Heart left ventricle (tissue), 16 donors: ENCODE results near the gene ZC3H18. TPM values are rescaled to one million over a fixed set of nuclear protein-coding genes. Genes with fewer than 3 reads are reported as not detected.

Experiments used
- ATAC-seq, 4 donors: fragments of 200-7000 bp; cut with Tn5 transposase; one replicate each; pipeline ENCODE4 v1.9.1; 2020 to 2022; ENCODE audit warnings: moderate library complexity in 4 of 4, mild to moderate bottlenecking in 3 of 4, moderate number of reproducible peaks in 1 of 4
- DNase-seq, 5 donors: peaks; one replicate each; pipeline ENCODE4 v3.0.0-alpha.2; 2020
- H3K27ac ChIP-seq, 12 donors: fragments of 200-600 bp; sonication (generic) in 4 of 12; one replicate each; pipeline versions ENCODE4 v1.5.0 to v1.8.0; 2016 to 2022; ENCODE audit warnings: mild to moderate bottlenecking in 2 of 12
- H3K27me3 ChIP-seq, 9 donors: fragments of 200-600 bp; sonication (generic) in 2 of 9; one replicate each; pipeline versions ENCODE4 v1.5.1 to v1.8.0; 2016 to 2022; ENCODE audit warnings: mild to moderate bottlenecking in 3 of 9
- H3K36me3 ChIP-seq, 9 donors: fragments of 200-600 bp; sonication (generic) in 2 of 9; one replicate each; pipeline versions ENCODE4 v1.5.0 to v1.8.0; 2018 to 2022; ENCODE audit warnings: mild to moderate bottlenecking in 2 of 9
- H3K4me1 ChIP-seq, 12 donors: fragments of 200-600 bp; sonication (generic) in 4 of 12; one replicate each; pipeline versions ENCODE4 v1.5.0 to v1.8.0; 2016 to 2022; ENCODE audit warnings: mild to moderate bottlenecking in 3 of 12
- H3K4me3 ChIP-seq, 12 donors: fragments of 200-600 bp; sonication (generic) in 4 of 12; one replicate each; pipeline versions ENCODE4 v1.5.0 to v1.8.0; 2017 to 2022; ENCODE audit warnings: mild to moderate bottlenecking in 9 of 12, moderate library complexity in 4 of 12
- H3K9me3 ChIP-seq, 12 donors: fragments of 200-600 bp; sonication (generic) in 4 of 12; one replicate each; pipeline versions ENCODE4 v1.5.0 to v1.8.0; 2016 to 2022; ENCODE audit warnings: mild to moderate bottlenecking in 1 of 12
- POLR2A ChIP-seq, 2 donors: fragments of 450-650 bp; IDR thresholded peaks; one replicate each; pipeline ENCODE4 v1.6.1; 2017; ENCODE audit warnings: antibody characterized with exemption in 2 of 2, mild to moderate bottlenecking in 2 of 2, moderate library complexity in 2 of 2
- WGBS, 4 donors: extraction: QIAGEN DNeasy Blood & Tissue Kit in 2 of 4; methylation state at CpG; one replicate each; pipeline versions ENCODE4 v1.1.5 to v1.1.7; 2013 to 2018; 5-methylcytosine and 5-hydroxymethylcytosine counted together
- intact Hi-C, 10 donors: fragments of 100-400 bp; cut with DNase I; formaldehyde crosslinking; loops; one replicate each; pipeline versions ENCODE4 v1.11.1 to v1.14.2; 2022
- polyA plus RNA-seq, 2 donors: library from polyadenylated mRNA; stranded (reverse); fragments of 200-250 nt; gene quantifications; one replicate each; pipeline ENCODE4 v1.2.3, GENCODE V29; 2013
- total RNA-seq, 9 donors: library from RNA; depleted of rRNA in 2 of 9; stranded (reverse); fragments of >200 nt in 2 of 9; fragmentation: NEBNext Ultra II Directional in 3 of 9; extraction: Animal tissue kit (Norgen Biotek cat#: 25700) in 3 of 9; gene quantifications; one replicate each; pipeline versions ENCODE4 v1.1.0 to v1.2.4, GENCODE V29; 2016 to 2023
- TF ChIP-seq, protein P1 (sequence below), 12 donors: fragments of 200-600 bp; sonication (generic) in 4 of 12; IDR thresholded peaks; one replicate each; pipeline versions ENCODE4 v1.5.0 to v1.8.0; 2018 to 2022; ENCODE audit warnings: antibody characterized with exemption in 12 of 12, mild to moderate bottlenecking in 5 of 12
- donor health status: ischemic (EF 13 %, LVEDD 7.1; RV severe dilation, severe dysfunction).
- donor health status: healthy with polysubstance abuse.
- donor health status: DM: no; HTN: yes; CAD: no.
- donor health status: DM: no; HTN: no; CAD: no.
- donor health status: ischemic (EF 25% LVEDD 6.9; RV normal size, moderate dysfunction).
- donor health status: ischemic (EF 25% LVEDD 5.7; RV mildly dilated, moderate dysfunction).
- donor health status: healthy.
- donor health status: DM: yes; HTN: yes; CAD: no.
- donor health status: ischemic (EF 35%, LVEDD 5.7; RV mildly dilated, moderate dysfunction).
- donor health status: nonischemic (EF 11% LVEDD 7.7; RV severe dilation, severe dysfunction).
- donor health status: DM: yes; HTN: yes; CAD: no.
- donor health status: PGD.
- donor health status: ischemic (EF 29% LVEDD 5.4; RV normal size, mild dysfunction).
- donor health status: nonischemic (EF 23%, LVEDD 6.1; RV moderate dilation, normal function).

Gene ZC3H18
- total and polyA plus RNA-seq, 11 donors, result 8.4 to 28.4 (median 21.9) TPM

DNA sequence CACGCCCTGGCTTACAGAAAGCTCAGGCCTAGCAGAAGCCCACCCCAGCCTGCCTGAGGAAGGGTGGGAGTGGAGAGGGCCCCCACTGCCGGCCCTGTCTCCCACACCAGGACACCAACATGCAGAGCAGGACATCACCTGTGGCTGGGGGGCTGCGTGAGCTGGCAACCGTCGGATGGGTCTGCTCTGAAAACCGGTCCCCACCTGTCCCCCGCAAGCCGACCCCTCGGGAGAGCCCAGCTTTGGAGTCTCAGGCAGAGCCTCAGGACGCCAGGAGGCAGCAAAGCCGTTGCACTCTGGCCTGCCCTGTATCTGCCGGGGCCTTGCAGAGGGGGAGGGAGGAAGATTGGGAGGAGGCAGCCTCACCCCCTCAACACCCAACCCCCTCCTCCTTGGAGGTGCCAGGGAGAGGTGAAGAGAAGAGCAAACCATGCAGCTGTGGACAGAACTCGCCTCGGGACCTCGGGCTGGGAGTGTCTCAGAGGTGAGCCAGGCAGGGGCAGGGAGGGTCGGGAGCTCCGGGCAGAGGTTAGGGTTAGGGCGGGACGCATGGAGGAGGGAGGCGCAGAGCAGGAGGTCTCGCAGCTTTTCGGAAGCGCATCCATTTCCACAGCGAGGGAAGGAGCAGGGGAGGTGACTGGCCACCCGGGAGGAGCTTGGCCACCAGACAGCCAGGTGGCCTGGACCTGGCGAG is 30.4 kb upstream of the ZC3H18 start:
- intact Hi-C loops, result loop anchor here in 2 of 10 donors (10.0 kb wide), 2 partner anchors 575 to 585 kb away; partner anchors contain the start of gene BANP (in 1 of the 2)
- WGBS, 4 donors, result 21 to 38% (median 28%) methylated on average over 21 to 26 of the region's 26 CpGs
- no peak for TF ChIP-seq POLR2A (IDR thresholded peaks at IDR 0.05)
- TF ChIP-seq, protein P1, sequence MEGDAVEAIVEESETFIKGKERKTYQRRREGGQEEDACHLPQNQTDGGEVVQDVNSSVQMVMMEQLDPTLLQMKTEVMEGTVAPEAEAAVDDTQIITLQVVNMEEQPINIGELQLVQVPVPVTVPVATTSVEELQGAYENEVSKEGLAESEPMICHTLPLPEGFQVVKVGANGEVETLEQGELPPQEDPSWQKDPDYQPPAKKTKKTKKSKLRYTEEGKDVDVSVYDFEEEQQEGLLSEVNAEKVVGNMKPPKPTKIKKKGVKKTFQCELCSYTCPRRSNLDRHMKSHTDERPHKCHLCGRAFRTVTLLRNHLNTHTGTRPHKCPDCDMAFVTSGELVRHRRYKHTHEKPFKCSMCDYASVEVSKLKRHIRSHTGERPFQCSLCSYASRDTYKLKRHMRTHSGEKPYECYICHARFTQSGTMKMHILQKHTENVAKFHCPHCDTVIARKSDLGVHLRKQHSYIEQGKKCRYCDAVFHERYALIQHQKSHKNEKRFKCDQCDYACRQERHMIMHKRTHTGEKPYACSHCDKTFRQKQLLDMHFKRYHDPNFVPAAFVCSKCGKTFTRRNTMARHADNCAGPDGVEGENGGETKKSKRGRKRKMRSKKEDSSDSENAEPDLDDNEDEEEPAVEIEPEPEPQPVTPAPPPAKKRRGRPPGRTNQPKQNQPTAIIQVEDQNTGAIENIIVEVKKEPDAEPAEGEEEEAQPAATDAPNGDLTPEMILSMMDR (IDR thresholded peaks at IDR 0.05), result no peak

DNA sequence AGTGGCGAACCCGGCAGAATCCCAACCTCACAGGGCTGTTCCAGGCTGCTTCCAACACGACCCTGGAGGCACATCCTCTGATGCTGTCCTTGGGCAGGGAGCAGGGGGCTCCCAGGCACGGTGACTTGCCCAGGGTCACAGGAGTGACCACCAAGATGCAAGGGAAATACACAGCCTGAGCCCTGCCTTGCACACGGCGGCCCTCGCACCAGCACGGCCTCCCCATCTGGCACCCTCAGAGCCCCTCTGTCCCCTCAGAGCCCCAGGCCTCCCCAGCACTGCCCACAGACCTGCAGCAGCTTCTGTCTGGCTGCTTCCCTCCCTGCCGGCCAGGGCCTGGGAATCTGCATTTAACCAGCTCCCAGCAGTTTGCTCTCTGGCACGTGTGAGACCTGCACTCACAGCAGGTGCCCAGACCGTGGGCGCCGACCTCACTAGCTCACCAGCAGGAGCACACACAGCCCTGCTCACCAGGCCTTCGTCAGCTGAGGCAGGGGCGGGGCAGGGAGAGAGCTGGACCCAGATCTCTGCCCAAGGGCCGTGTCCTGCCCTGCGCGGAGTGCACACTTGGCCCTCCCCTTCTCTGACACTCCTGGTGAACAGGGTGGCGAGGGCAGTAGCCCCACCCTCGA is 29.7 kb upstream of the ZC3H18 start:
- H3K4me1 ChIP-seq, result peaks cover 0 to 5% (median 2%) of the 10 kb centered on the region in 12 donors
- TF ChIP-seq, protein P1 (IDR thresholded peaks at IDR 0.05), result no peak
- no peak for TF ChIP-seq POLR2A (IDR thresholded peaks at IDR 0.05)
- H3K27ac ChIP-seq, result no peak overlapping the region
- DNase-seq, result no peak
- peaks cover 0 to 25% (median 19%) of the 10 kb centered on the region in 12 donors for H3K9me3 ChIP-seq
- no peak overlapping the region for H3K4me3 ChIP-seq
- WGBS, 4 donors, result 59 to 64% (median 62%) methylated on average over 13 to 20 of the region's 20 CpGs
- peaks cover 10 to 33% (median 22%) of the 10 kb centered on the region in 9 donors for H3K27me3 ChIP-seq
- no peaks in the 10 kb centered on the region for H3K36me3 ChIP-seq
- ATAC-seq, result no peak
- intact Hi-C loops, result no loop called here

More for the DNA sequence above, 30.4 kb upstream of the ZC3H18 start:
- peaks cover 10 to 33% (median 22%) of the 10 kb centered on the region in 9 donors for H3K27me3 ChIP-seq
- H3K4me3 ChIP-seq, result no peak overlapping the region
- DNase-seq (peak in 1 of 5 donors; percentile 9), ATAC-seq (no peak)
- H3K4me1 ChIP-seq, result peaks cover 0 to 11% (median 8%) of the 10 kb centered on the region in 12 donors
- H3K9me3 ChIP-seq, result peaks cover 0 to 25% (median 19%) of the 10 kb centered on the region in 12 donors
- no peak overlapping the region for H3K27ac ChIP-seq
- H3K36me3 ChIP-seq, result no peaks in the 10 kb centered on the region

DNA sequence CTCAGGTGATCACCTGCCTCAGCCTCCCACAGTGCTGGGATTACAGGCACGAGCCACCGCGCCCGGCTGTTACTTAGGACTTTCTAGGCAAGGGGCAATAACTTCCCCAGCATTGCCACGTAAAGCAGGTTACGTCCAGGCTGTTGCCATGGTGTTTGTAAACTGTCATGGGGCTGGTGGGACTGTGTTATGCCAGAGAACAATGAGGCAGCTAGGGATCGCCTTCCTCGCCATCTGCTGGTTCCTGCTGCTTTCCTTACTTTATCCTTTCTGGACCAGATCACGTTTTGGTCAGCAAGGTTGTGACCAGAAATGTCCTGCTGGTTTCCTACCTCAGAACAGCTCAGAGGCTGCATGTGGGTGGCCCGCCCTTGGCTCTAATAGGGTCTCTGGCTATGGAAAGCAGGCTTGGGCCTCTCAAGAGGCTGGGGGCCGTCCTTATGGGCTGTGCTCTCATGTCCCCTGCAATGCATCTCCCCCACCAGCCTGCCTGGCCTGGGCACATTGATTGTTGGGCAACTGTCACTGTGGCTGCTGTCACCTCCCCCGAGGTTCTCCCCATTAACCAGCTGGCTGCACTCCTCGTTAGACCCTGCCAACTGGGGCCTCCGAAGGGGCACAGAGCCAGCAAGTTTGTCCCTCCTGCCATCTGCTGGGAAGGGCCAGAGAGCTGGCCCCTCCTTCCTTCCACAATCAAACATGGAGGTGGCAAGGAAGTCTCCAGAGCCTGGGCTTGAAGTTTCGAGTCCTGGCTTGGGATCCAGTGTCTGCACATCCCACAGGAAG is 28.2 kb upstream of the ZC3H18 start:
- TF ChIP-seq, protein P1 (IDR thresholded peaks at IDR 0.05), result no peak
- no peak for TF ChIP-seq POLR2A (IDR thresholded peaks at IDR 0.05)
- ATAC-seq (no peak), DNase-seq (peak in 1 of 5 donors; percentile 9)
- no peaks in the 10 kb centered on the region for H3K4me1 ChIP-seq
- WGBS, 4 donors, result 67 to 68% (median 68%) methylated on average over 15 of the region's 15 CpGs
- H3K36me3 ChIP-seq, result no peaks in the 10 kb centered on the region
- intact Hi-C loops, result no loop called here
- H3K27ac ChIP-seq, result no peak overlapping the region
- no peak overlapping the region for H3K4me3 ChIP-seq
- peaks cover 0 to 25% (median 19%) of the 10 kb centered on the region in 12 donors for H3K9me3 ChIP-seq
- peaks cover 15 to 42% (median 23%) of the 10 kb centered on the region in 9 donors for H3K27me3 ChIP-seq
